ENCODE measurements around the gene MMP3.
"Not testable (repeated sequence)": the region's sequence is repeated elsewhere in the genome, so short reads cannot be mapped to it uniquely, and the experiment has no call there.

The MMP3 gene

DNA sequence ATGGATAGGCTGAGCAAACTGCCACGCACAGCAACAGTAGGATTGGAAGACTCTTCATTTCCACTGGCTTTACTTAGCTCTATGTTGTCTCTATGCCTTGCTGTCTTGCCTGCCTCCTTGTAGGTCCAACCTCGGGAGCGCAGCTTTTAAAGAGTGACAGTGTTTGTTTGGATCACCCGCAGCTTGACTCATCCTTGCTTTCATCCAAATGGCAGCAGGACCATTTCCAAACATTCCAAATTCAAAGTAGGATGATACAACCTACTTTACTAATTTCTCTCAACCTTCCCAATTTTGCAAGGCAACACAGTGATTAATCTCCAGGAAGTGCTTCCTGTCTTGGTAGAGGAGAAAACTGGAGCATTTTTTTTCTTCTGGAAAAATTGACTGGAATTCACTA is at the start of gene MMP3:
TSS of gene MMP3 (minus strand) at position 121 of the 400 bp plus-strand sequence. CDS start at position 58, 63 bp downstream.
- DNase-seq = no peak

DNA sequence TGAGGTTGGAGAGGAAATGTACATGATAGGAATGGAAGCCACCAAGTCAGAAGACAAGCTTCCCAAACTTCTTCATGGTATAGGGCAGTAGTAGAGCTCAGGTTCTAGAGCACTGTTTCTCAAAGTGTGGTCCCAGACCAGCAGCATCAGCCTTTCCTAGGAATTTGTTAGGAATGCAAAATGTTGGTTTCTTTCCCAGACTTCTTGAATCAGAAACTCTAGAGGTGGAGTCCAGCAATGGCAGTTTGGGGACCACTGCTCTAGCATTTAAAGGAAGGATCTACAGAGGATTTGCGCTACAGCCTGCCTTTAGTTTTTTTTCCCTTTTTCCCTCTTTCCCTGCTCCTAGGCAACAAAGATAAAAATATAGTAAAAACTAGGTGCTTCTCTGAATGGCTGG is 48.3 kb upstream of the MMP3 start:
- no peak for DNase-seq

DNA sequence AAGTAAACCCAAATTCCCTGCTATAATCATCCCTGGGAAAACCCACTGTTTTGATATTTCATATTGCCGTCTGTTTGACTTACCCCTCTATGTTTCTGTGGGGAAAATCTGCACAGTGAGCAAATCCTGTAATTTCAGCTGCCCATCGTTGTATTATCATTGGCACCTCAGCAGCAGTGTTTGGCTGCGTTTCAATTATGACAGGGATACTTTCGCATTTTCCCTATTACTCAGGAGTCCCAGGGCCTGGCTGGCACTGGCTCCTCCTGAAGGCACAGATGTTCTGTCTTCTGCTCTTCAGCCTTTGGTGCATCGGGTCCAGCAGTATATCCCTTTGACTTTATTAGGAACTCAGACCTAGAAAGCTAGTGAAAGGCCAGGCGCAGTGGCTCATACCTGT is 43.6 kb upstream of the MMP3 start:
- DNase-seq = no peak

DNA sequence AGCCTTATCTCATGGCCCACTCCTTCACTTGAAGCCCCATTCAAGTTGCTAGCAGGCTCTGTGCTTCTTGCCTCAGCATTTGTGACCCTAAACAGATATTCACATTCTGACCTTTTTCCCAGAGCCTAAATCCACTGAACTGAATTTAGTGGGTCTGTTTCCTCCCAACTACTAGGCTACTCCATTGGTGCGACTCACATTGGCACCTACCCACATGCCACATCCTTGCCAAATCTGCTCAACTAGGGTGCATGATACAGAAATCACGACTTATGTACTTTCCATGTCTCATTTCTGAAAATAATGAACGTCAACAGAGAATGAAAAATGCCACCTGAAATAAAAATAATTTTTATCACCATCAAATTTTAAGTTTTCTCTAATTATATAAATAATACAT is 39.7 kb upstream of the MMP3 start:
- DNase-seq = no peak

DNA sequence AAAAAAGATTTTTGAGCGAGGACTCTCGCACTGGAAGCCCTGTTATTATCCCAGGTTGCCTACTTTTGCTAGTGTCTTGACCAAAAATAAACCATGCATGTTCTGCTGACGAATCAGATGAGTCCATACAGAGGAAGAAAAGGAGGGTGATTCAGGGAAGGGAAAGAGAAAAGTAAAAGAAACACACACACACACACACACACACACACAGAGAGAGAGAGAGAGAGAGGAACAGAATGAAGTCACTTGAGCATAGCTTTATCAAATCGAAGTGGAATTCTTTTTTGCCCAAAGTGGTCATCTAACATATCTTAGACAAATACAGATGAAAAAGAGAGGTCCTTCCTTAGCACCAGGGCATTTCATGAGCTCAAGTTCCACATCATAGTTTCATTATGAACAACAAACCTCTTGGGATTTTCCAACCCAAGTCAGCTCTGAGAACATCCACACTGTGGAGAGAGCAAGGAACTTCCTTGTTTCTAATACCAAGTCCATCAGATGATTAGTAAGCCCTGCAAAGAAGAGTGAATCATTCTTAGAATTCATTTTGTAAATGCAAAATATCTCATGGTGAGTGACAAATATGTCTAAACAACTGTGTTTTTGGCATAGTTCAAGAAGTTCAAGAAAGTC is 39.1 kb upstream of the MMP3 start:
- no peak for DNase-seq

DNA sequence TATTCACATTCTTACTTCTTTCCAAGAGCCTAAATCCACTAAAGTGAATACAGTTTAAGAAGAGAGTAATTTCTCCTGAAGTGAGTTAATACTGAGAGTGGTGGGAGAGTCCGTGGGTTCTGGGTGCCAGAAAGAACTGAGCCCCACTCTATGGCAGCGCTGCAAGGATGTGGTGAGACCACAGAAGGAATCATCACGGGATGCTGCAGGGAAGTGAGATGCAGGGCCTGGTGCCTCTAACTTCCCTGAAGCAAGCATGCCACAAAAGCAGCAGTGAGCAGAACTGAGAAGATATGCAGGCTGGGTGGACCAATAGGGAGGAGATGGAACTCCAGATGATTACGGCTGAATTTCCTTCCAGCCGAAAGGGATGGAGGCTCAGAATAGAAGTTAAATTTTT is 36.4 kb upstream of the MMP3 start:
- no peak for DNase-seq

DNA sequence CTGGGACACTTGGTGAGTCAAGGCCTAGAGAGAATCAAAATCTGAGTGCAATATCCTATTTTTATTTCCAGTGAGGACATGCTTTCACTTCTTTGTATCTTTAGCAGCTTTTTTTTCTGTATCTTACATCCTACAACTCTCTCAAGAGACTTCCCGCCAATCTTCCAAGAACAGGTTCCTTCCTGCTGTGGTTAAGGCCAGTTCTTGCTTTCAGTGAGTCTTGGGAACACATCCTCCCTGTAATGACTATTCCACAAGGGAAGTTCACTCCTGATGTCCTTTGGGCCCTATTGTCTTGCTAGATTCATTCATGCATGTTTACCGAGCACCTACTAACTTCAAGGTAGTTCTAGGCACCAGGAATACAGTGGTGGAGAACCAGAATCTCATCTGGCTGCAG is 35.2 kb upstream of the MMP3 start:
- no peak for DNase-seq

DNA sequence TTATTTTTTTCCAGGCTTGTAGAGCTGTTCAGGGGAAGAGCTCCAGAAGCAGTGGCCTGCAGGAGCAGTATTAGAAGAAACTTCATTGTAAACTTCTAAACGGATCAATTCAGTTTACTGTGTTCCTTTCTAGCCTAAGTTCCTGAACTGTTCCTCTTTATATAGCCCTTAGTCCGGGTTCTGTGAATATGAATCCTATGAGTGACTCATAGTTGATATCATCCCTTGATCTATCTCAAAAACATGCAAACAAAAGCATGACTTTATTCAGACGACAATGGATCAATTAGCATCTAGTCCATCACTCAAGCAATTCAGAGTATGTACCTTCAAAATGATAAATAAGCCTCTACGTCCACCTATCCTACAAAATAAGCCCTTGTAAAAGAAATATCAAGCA is 31.4 kb upstream of the MMP3 start, which contains the start of gene MMP12:
TSS of gene MMP12 (minus strand) at position 131 of the 400 bp plus-strand sequence. CDS start at position 86, 45 bp downstream.
- no peak for DNase-seq

DNA sequence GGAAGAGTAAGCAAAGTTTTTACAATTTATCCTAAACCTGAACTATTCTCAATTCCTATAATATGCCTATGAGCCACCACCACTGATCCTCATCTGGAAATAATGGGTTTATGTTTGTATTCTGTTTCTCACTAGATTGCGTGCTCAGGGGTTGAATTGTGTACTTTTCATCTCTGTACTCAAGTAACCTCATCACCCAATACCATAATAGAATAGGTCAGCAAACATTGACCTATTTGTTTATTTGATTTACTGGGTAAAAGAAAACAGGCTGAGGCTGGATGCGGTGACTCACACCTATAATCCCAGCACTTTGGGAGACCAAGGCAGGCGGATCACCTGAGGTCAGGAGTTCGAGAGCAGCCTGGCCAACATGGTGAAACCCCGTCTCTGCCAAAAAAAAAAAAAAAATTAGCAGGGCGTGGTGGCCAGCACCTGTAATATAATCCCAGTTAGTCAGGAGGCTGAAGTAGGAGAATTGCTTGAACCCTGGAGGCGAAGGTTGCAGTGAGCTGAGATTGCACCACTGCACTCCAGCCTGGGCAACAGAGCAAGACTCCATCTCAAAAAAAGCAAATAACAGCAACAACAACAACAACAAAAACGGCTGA is 26.1 kb upstream of the MMP3 start:
- not testable (repeated sequence) for DNase-seq

DNA sequence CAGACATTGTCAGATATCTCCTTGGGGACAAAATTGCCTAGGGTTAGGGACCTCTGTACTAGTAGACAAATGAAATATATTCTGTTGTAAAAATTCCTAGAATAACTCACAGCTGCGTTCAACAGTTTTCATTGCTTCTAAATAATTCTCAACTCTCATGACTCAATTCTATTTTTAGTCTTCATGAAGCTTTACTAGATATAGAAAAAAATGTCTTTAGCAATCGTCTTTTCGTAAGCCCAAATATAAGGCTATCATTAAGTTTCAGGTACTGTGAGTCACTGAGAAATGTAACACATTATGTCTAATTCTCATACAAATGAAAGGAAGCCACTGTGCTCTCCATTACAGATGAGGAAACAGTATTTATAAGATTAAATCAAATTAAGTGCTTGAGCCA is 24.9 kb upstream of the MMP3 start:
- no peak for DNase-seq

DNA sequence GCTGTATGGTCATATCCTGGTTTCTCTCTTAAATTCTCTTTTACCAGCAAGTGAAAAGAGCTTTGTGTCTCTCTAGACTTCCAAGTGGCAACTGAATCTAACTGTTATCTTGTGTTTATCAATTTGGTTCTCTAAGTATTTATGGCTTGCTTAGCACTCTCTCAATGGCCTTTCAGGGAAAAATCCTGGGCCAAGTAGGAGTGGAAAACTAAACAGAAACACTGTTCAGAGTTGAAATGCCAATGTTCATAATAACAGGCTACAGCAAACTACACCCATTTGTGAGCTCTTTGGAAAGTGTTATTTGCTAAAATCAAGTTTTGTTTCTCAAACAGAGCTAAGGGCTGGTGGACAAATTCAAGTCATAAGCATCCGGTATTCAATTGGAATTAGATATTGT is 21.3 kb upstream of the MMP3 start:
- no peak for DNase-seq

DNA sequence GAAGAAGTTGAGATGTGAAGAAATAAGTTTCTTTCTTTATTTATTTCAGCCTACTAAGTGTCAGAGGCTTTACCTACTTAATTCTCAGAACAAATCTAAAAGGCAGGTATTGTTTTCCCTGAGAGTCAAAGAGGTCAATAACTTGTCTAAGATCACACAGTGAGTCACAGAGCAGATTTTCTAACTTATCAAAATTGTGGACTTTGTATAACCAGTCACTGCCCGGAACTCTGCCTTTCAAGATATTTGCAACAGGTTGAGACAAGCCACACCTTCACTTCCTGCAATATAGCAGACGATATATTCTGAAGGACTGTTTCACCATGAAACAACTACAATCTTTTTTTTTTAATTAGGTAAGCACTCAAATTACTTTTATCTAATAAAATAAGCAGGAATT is 10.5 kb upstream of the MMP3 start:
- no peak for DNase-seq

DNA sequence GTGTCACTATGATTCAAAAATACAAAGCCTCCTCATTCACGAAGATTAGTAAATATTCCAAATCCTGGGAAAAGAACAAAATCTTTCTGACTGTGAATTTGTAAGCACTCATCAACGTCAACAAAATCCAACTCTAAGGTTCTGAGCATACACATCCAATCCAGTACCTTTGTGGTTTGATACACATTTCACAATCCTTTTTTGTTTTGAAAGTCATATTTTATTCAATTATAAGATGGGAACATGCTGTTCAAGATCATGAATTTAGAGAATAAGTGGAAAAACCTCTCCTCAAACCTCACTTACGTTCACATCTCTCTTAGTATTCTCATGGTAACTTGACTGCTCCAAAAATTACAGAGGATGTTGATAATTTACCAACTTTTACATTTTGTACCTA is 9.6 kb upstream of the MMP3 start:
- DNase-seq = no peak

DNA sequence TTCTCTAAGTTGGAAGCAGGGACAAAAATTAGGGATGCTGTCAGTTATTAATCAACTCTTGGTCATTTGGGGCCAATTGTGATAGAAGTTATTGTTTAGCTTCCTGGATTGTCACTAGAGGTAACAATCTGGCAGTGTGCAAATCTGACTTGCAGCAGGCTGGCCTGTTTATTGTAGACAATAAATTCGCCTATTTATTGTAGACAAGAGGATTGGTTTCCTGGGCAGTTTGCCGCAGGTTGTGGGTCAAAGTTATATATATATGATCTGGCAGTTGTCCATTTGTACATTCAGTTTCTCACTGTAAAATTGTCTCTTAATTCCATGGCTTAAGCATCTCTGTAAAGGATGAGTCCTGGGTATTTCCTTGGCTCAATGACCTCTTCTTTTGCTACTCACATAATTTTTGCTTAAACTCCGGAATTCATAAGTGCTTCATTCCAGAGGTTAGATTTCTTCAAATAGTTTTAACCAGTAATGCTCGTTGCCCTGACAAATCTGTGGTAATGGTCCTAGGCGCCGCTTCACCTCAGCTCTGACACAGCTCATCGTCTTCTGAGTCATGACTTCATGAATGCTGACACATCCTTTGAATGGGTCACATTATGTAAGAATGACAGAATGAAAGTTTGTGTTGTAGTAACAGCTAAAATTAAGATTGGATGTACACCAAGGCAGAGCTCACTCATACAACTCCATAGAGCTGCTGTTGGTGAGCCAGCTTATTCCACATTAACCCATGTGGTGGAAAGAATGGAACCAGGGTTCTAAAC is 7.8 kb upstream of the MMP3 start:
- DNase-seq = no peak

DNA sequence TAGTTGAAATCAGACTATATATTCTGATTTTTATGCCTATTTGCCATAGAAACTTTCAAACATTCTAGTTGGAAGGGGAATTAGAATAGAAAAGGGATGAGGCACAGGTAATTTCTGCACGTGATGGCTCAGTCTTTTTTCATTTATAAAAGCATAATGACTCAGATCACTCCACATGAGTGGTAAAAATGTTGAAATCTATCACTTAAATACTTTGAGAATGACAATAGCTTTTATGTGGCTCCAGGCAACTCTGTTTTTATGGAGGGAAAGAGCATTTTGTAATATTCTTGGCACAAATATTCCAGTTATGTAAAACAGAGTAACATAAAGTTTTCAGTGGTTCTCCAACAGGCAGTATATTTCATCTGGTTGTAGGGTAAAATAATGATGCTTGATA is 5.9 kb upstream of the MMP3 start:
- no peak for DNase-seq

DNA sequence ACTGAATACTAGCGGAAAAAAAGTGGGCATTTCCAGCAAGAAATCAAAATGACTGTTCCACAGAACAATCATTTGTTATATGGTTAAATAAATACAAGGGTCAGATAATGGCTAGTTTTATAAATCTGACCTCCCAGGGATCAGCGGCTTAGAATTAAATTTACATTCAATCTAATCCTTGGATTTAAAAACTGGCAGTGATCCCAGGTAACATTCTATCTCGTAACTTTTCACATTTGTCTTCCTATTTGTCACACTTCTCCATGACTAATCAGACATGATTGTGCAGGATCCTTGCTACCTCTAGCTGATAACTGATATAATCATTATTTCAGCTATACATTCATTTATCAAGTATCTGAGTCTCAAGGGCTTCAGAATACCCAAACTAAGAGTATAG is 2.9 kb upstream of the MMP3 start:
- DNase-seq = no peak

DNA sequence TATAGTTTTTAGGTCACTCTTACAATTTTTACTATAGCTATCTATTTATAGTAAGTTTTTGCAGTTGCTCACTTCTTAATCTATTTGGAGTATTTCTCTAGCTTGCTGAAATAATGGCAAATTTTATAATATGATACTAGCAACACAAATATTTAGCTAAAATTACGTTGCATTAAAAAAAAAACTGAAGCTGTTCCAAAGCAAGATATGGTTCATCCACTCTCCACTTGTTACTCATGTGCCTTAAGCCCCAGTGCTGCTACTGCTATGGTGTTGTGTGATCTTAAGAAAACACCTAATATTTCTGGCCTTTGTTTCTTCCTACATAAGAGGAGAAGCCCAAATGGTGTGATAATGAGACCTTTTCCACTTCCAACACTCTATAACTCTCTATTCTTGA is 479 bp downstream of the MMP3 start:
- DNase-seq = no peak

DNA sequence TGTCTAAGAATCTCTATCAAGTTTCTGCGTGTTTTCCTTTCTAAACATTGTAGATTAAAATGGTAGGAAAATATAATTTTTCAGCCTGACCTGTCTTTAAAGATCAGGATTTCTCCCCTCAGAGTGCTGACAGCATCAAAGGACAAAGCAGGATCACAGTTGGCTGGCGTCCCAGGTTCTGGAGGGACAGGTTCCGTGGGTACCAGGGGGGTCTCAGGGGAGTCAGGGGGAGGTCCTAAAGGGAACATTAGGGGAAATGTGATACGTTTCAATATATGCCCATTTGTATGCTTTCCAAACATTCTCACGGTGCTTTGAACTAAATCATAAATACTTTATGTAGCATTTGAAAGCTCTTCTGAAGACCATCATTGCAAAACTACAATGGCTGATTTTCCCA is 3.4 kb downstream of the MMP3 start:
- no peak for DNase-seq

DNA sequence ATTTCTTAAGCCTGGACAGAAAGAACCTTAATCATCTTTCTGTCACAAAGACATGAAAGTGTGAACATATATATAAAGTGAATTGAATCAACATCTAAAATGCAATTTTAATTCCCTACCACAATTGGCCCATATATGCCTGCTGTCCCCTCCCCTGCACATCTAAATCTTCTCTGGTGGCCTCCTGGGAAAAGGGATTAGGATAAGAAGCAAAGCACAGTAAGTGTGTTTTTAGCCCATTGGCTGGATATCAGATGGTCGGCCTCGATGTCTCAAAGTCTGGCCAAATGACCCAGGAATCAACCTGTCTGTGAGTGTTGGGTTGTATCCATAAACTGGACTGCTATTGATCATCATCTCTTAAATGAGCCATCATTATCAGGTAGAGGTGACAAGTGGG is 5.8 kb downstream of the MMP3 start:
- DNase-seq = no peak

DNA sequence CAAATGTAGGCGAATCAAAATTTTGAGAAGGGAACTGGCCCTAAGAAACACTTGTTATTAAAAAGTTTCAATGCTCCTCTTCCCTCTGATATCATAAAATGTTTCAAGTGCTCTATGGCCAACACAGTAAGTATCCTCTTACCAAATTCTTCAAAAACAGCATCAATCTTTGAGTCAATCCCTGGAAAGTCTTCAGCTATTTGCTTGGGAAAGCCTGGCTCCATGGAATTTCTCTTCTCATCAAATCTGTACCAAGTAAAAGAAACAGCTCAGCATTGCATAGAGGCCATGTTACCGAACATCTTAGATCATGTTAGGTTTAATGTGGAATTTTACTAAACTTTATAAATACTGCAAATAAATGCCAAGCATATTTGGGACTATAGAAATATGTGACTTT is 6.3 kb downstream of the MMP3 start:
- DNase-seq = no peak

DNA sequence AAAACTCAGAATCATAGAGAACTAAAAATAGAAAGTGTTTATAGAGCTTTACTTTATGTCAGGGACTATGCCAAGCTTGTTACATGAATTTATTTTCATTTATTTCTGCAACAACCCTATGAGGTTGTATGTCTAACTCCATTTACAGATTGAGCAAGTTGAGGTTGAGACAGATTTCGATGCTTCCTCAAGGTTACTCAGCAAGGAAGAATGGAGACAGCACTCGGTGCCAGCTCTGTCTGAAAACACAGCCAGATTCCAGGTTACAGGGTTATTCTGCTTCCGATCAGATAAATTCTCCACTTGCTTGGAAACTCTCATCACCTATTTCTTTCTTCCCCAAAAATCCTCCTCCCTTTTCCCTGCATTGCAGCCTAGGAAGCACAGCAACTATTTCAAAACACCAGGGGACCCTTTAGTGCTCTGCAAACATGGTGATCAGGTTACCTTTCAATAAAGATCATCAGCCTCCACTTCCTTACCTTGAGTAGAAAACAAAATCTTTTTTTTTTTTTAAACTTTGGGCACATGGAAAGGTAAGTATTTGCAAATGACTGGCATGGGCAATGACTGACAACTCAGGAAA is 7.0 kb downstream of the MMP3 start:
- DNase-seq = no peak

DNA sequence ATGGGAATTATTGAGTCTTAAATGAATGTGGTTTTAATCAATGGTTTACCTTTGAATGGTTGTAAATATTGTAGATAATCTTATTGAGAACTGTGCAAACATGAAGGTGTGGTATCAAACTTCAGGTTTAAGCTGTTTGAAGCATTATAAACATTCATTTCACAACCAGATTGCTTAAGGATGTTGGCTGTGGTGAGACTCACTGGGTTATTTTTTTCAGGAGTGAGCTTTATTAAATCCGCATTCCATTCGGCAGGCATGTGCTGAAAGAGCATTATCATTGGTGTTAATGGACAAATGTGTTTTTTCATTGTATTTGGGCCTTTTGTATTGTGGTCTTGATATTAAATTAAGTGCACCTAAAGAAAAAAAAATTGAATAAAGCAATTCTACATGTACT is 9.7 kb downstream of the MMP3 start:
- no peak for DNase-seq

DNA sequence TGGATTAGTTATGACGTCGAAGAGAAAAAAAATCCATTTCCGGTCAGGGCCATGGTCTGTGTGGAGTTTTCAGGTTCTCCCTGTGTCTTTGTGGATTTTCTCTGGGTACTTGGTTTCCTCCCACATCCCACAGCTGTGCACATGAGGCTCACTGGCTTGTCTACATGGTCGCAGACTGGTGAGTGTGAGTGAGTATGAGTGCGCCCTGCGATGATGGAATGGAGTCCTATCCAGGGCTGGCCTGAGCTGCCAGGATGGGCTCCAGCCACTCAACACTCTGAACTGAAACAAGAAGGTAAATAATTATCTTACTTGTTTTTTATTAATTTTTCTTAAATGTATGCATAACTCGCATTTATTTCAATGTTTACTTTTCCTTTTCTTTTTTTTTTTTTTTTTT is 10.8 kb downstream of the MMP3 start:
- no peak for DNase-seq

All from stimulated activated CD4-positive, alpha-beta T cell treated with anti-CD3 and anti-CD28 coated beads, Interleukin-4, amount 100 ng/mL, for 24 hours (primary cell).